GM21717 (cell line): ENCODE data around the gene PM20D1.

ENCODE experiments used
- ATAC-seq: cut with Tn5 transposase; IDR thresholded peaks from one replicate; pipeline ENCODE4 v1.9.1; 2021; ENCODE audit warnings: mild to moderate bottlenecking, moderate library complexity; ENCODE audit not compliant: unreplicated experiment

PM20D1 gene

GRCh38 chr1:205809942-205810345 is 40.0 kb downstream of the PM20D1 start:
- no peak for ATAC-seq

DNA sequence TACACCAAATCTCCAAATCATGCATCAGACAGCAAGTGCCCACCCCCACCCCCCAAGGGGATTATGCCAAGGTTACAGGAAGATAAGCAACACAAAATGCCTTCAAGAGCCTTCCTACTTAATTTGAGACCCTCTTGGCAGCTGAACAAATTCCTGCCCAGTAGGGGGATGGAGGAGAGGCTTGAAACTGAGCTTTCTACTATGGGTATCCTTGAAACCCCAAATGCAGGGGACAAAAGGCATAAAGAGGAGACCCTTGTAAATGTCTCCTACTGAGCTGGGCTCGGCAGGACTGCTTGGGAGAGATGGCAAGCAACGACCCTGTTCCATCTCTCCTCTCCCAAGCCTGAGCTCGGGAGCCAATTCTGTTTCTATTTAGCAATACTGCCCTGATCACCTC is 40.5 kb downstream of the PM20D1 start:
- no peak for ATAC-seq

DNA sequence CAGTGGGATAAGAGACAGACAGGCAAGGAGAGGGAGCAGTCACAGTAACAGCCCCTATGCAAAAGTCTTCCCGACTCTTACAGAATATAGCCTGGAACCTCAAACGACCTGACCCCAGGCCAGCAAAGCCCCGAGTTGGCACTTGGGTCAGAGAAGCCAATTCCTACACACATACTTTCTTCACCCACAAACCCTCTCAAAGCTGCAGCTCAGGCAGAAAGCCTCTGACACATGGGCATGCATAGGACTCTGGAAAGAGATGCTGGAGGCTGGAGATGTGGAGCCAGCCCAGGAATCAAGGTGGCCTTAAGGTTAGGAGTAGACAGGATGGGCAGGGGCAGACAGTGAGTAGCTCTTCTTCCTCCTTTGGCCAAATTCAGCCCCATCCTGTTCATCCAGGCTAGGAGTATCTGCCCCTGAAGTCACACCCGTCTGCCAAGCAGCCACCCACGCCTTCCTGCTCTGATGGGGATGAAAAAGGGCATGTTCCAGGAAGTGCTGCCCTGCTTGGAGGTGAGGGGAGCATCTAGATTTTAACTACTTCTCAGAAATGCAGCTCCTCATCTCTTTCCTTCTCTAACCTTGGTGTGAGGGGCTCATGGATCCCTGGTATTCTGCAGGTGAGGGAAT is 44.7 kb downstream of the PM20D1 start:
- no peak for ATAC-seq

DNA sequence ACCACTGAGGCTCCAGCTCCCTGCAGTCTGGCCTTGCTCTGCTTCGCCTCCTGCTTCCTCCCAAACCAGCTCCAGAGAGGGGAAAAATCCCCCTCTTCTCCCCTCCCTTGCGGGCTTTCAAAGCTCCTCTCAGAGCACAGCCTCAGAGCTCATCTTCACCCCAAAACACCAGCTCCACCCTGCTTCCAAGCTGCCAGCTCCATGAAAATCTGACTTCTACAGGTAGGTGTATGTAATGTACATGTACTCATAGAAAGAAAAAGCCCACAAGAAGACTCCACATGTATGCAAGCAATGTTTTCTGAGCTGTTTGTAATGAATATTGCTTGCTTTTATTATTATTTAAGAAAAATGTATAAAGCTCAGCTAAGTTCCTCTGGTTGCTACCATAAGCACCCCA is 45.3 kb downstream of the PM20D1 start:
- no peak for ATAC-seq

GRCh38 chr1:205803986-205804385 is 45.9 kb downstream of the PM20D1 start:
- no peak for ATAC-seq

DNA sequence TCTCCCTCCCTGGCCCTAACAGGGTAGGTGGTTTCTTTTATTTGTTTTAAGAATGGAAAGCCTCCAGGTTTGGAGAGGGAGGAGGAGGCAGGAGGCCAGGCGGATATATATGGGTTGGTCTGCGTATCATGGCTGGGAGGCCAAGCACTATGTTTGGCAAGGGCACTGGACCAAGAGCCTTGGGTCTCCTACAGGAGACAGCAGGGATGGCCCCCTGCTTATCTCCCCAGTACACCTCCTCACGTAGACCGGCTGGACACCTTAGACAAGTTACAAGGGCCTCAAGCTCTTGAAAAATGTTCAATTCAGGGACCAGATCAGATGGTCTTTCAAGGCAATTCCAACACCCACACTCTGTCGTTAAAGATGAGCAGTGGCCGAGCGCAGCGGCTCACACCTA is 47.9 kb downstream of the PM20D1 start:
- no peak for ATAC-seq

DNA sequence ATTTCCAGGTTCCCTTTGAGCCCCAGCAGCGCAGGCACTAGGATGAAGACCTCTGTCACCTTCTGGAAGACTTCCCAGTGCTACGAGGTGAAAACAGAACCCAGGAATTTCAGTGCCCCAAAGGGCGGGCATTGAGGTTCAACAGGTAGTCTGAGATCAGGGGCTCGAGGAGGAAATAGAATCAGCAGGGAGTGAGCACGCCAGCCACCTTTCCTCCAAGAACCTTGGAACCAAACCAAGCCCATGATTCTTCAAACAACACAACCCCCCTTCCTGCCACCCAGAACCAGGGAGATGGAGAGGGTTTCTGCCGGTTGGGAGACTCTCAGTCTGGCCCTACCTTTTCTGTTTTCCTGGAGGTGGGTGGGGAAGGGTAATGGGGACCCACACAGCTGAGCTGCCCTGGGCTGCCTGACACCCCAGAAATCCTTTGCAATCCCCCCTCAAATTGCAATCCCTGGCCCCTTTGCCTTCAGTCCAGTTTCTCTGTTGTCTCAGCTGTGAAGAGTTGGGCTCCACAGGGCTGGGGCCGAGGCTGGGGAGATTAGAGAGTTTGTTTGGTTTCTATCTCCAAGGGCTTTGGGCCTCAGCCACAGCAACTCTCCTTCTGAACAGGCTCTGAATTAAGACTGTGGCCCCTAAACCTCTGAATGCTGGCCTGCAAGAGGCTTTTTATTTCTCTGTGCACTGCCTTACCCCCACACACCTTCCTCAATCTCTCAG is 48.8 kb downstream of the PM20D1 start:
- ATAC-seq = no peak

DNA sequence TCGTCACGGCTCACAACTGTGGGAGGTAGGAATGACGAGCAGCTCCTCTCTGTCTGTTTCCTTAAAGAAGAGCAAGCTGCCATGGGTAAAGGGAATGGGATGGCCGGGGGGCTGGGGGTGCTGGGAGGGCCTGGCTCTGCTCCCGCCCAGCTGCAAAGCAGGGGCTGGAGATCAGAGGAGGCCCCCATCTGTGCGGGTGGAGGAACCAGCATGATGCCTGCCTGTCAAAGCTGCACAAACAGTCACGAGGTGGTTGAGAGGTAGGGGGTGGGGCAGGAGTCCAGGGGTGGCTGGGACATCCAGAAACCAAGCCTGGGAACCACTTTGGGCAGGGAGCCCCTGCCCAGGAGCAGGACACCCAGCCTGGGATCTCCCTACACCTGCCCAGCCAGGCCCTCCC is 49.5 kb downstream of the PM20D1 start:
- no peak for ATAC-seq

GRCh38 chr1:205798577-205798976 is 51.4 kb downstream of the PM20D1 start:
- ATAC-seq = no peak

- no peak for ATAC-seq
Measured at GRCh38 chr1:205797168-205797567, 52.8 kb downstream of the PM20D1 start.

DNA sequence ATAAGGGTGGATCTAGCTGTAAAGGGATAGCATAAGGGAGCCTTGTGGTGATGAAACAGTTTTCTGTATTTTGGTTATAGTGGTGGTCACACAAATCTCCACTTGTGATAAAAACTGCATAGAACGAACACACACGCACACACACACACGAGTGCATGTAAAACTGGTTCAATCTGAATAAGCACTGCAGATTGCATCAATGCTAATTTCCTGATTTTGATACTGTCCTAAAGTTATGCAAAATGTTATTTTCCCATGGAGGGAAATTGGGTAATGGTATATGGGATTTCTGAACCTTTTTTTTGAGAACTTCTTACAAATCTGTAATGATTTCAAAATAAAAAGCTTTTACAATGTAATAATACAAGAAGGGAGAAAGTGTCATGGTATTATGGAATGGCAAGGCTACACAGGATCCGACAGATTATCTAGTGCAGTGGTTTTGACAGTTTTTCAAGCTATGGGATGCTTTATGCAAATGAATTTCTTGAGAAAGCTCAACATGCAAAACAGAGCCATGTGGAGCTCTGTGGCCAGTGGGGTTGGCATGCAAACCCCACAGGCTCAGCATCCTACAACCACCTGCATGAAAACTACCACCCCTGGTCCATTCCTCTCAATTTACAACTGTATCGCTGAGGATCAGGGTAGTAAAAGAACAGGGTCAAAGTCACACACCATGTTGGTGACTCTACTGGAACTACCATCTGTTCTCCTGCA is 55.8 kb downstream of the PM20D1 start:
- no peak for ATAC-seq

GRCh38 chr1:205792961-205793673 is 56.8 kb downstream of the PM20D1 start:
- no peak for ATAC-seq

- ATAC-seq = no peak
Measured at GRCh38 chr1:205792481-205792881, 57.5 kb downstream of the PM20D1 start.

- ATAC-seq = peak; percentile 65
Measured at GRCh38 chr1:205791568-205792180, 58.3 kb downstream of the PM20D1 start.

DNA sequence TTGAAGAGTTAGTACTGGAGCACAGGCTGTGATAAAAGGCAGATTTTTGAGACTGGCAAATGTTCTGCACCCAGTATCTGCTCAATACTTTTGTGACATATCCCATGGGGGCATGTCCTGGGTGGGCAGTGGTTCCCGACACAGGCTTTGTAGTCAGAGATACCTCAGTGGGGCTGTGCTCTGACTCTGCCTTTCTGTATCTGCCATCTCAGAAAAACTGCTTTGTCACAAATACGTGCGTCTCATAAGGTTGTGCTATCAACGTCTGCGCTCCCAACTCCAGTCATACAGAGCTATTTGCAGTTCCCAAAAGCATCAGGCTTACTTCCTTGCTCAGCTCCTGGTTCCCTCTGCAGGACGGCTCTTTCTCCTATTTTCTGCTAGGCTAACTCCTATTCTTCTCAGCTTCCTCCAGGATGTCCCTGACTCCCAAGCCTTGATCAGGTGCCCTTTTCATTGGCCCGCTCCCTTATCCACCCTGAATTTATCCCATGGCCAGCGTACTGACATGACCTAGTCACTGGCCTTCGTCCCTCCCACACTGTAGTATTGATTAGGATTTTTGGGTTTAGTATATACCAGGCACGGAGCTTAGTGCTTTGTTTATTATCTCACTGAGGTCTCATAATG is 62.5 kb downstream of the PM20D1 start:
- no peak for ATAC-seq

- ATAC-seq = no peak
Measured at GRCh38 chr1:205786601-205787000, 63.3 kb downstream of the PM20D1 start.

- no peak for ATAC-seq
Measured at GRCh38 chr1:205785446-205785845, 64.5 kb downstream of the PM20D1 start.

- no peak for ATAC-seq
Measured at GRCh38 chr1:205783904-205784303, 66.0 kb downstream of the PM20D1 start.

DNA sequence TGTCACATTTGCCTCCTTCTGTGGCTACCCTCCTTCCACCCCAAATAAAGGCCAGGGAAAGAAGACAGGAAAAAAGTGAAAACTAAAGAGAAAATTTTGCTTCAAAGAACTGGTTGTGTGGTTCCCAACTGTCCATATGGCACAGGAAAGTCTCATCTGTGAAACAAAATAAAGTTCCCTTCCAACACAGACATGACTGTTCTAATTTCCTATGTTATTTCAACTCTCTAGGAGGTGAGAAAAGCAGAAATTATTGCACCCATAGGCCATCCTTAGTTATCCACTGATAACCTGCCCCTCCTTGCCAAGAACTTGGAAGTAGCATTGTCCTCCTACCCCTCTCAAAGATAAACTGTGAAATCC is 66.5 kb downstream of the PM20D1 start:
- no peak for ATAC-seq

DNA sequence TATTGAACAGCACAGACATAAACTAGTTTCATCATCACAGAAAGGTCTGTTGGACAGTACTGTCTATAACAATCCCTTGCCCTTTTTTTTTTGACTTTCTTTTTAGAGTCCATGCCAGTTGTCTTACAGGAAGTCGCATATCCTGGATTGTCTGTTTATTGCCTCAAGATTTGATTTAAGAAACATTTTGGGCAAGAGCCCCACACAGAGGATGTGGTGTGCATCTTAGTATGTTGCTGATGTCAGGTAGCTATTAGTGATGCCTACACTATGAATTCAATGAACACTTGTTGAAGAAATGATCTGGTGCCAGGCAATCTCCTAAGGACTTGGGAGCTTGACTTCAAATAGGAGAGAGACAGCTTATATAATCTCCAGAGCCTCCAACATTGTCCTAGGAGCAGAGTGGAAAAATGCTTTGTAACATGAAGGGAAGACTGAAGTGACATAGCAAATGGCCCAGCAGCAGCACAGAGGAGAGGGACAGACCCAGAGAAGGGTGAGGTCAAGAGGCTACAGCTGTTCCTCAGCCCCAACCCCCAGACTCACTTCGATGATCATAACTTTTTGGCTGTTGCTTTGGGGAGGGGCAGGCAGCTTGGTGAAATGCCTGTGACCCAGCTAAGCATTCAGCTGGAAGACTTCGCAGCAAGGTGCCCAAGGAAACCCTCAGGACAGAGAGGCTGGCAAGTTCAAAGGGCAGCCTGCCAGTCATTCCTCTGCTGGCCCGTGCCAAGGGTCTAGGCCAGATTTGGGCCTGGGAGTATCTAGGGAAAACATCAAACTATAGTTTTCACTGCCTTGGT is 67.1 kb downstream of the PM20D1 start:
- ATAC-seq = no peak
